Large intestine (tissue), 12 donors: ENCODE results near the gene CEACAM4. TPM values are rescaled to one million over a fixed set of nuclear protein-coding genes. Genes with fewer than 3 reads are reported as not detected.
A peak's percentile ranks its signal among the peaks of the same experiment; 100 is the strongest.
"Not testable (repeated sequence)": the region's sequence is repeated elsewhere in the genome, so short reads cannot be mapped to it uniquely, and the experiment has no call there.

ENCODE experiments used
- DNase-seq, 2 donors: peaks; one replicate each; pipeline versions ENCODE4 v3.0.0 to v3.0.0-alpha.2; 2013
- H3K27ac ChIP-seq: one replicate; pipeline ENCODE4 v1.5.1; 2013; ENCODE audit warnings: low read length
- H3K27me3 ChIP-seq: 2 replicates; pipeline ENCODE4 v1.6.1; 2013; ENCODE audit warnings: low read length; ENCODE audit not compliant: control insufficient read depth, insufficient read depth
- H3K36me3 ChIP-seq: 2 replicates; pipeline ENCODE4 v1.6.1; 2013; ENCODE audit warnings: low read length; ENCODE audit not compliant: control insufficient read depth, insufficient read depth
- H3K4me1 ChIP-seq: one replicate; pipeline ENCODE4 v1.6.1; 2013; ENCODE audit warnings: low read length; ENCODE audit not compliant: control insufficient read depth, insufficient read depth
- H3K4me3 ChIP-seq: one replicate; pipeline ENCODE4 v1.5.1; 2013; ENCODE audit warnings: low read length
- H3K9me3 ChIP-seq: one replicate; pipeline ENCODE4 v1.6.1; 2013; ENCODE audit warnings: mild to moderate bottlenecking, low read depth, low read length, moderate library complexity; ENCODE audit not compliant: control insufficient read depth
- WGBS: methylation state at CpG from one replicate; pipeline ENCODE4 v1.1.5; 2013; ENCODE audit warnings: low lambda C conversion rate; ENCODE audit not compliant: insufficient coverage; 5-methylcytosine and 5-hydroxymethylcytosine counted together
- long read RNA-seq, 11 donors: transcript quantifications; one replicate each; lab custom pipeline, GENCODE V29; 2026
- polyA plus RNA-seq: library from polyadenylated mRNA; unstranded; fragments of 120-200 nt; gene quantifications from one replicate; pipeline ENCODE4 v1.2.1, GENCODE V29; 2013

Gene CEACAM4
- 0.16 TPM for polyA plus RNA-seq
- long read RNA-seq, donor 1, result 0 reads
- long read RNA-seq, donor 2, result 0 reads
- long read RNA-seq, donor 3, result 0 reads
- long read RNA-seq, donor 4, result 0 reads
- long read RNA-seq, donor 5, result 0 reads
- long read RNA-seq, donor 6, result 0 reads
- long read RNA-seq, donor 7, result 0 reads
- long read RNA-seq, donor 8, result 0 reads
- long read RNA-seq, donor 9, result 0 reads
- long read RNA-seq, donor 10, result 0 reads
- long read RNA-seq, donor 11, result 0 reads

DNA sequence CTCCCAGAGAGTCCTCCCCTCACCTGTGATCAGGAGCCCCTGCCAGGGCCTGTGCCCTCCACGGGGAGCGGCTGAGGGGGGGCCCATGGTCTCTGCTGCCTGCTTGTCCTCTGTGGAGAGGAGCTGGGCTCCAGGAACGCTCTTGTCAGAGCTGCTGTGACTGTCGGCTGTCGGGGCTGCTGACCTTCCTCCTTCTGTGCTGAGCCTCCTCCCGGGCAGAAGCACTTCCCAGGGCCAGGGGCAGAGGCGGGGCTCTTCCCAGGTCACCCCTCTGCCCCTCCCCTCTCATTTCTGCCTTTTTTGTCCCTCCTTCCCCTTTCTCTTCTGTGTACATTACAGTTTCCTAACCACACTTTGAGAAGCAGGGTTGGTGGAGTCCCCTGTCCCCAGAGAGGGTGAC lies at the start of gene CEACAM4:
TSS of gene CEACAM4 (minus strand) at position 198 of the 400 bp plus-strand sequence. CDS start at position 87, 111 bp downstream.
- no peaks in the 10 kb centered on the region for H3K4me1 ChIP-seq
- DNase-seq, result no peak
- peaks cover 4% of the 10 kb centered on the region for H3K9me3 ChIP-seq
- H3K4me3 ChIP-seq, result no peak within 1 kb of the TSS
- no peak within 1 kb of the TSS for H3K27ac ChIP-seq
- H3K27me3 ChIP-seq, result no peaks in the 10 kb centered on the region
- WGBS, result no CpG with 5 or more reads among the region's 7 CpGs
- no peaks in the 10 kb centered on the region for H3K36me3 ChIP-seq

DNA sequence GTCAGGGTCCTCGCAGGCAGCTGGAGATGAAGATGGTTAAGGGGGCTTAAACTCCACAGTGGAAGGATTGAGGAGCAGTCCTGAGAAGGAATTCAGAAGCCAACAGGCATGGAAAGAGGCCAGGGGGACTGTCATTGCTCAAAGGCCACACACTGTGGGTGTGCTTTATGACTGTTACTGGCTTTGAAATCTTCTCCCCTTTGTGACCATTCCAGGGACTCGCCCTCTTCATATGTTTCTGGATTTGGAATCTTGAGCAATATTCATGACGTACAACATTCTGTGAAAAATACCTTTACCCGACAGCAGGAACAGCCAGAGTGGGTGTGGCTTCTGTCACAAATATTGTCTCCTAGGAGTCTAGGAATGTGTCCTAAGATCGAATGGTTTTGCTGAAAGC lies 44.6 kb upstream of the CEACAM4 start:
- WGBS, result 67% methylated on average over 1 of the region's 5 CpGs
- no peaks in the 10 kb centered on the region for H3K9me3 ChIP-seq
- no peaks in the 10 kb centered on the region for H3K4me1 ChIP-seq
- no peak for DNase-seq
- no peaks in the 10 kb centered on the region for H3K36me3 ChIP-seq
- H3K4me3 ChIP-seq, result no peak overlapping the region
- H3K27me3 ChIP-seq, result peaks cover 9% of the 10 kb centered on the region
- H3K27ac ChIP-seq, result no peak overlapping the region

DNA sequence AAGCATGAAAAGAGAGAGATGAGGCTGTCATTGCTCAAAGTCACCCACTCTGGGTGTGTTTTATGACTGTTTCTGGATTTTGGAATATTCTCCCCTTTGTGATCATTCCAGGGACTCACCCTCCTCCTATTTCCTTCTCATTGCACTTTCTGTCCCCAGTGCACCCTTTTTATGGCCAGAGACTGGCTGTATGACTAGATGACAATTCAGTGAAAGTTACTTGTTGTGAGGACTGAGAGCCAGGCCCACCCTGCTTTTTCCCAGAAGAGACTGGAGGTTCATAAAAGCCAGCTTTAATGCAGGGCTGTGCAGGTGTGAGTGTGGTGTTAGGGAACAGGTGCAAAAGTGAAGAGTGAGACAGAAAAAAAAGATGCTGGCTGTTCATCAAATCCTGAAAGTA lies 43.9 kb upstream of the CEACAM4 start:
- Histone ChIP-seq H3K4me1 (no peaks in the 10 kb centered on the region), H3K4me3 (no peak overlapping the region), H3K9me3 (peaks cover 6% of the 10 kb centered on the region), H3K27ac (no peak overlapping the region), H3K27me3 (peaks cover 9% of the 10 kb centered on the region), H3K36me3 (no peaks in the 10 kb centered on the region)
- DNase-seq, result no peak

DNA sequence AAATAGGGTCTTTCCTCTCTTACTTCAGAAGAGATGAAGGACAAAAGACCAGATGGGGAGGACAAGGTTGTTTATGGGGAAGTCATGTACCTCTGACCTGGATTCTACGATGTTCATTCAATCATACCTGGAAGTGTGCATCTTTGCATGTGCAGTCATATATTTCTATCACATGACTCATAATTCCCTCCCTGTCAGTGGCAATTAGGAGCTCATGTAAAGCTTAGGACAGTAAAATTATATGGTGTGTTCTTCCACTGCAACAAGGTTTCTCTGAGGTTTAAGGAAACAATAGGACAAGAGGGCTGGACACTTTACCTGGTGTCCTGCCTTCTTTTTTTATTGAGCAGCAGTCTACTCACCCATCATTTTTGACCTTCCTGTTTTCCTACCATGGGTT lies 41.4 kb upstream of the CEACAM4 start:
- Histone ChIP-seq H3K4me3 (no peak overlapping the region), H3K27ac (no peak overlapping the region), H3K9me3 (peaks cover 7% of the 10 kb centered on the region), H3K4me1 (no peaks in the 10 kb centered on the region), H3K36me3 (no peaks in the 10 kb centered on the region), H3K27me3 (peaks cover 5% of the 10 kb centered on the region)
- no peak for DNase-seq
- WGBS, result 60% methylated on average over 1 of the region's 1 CpG

DNA sequence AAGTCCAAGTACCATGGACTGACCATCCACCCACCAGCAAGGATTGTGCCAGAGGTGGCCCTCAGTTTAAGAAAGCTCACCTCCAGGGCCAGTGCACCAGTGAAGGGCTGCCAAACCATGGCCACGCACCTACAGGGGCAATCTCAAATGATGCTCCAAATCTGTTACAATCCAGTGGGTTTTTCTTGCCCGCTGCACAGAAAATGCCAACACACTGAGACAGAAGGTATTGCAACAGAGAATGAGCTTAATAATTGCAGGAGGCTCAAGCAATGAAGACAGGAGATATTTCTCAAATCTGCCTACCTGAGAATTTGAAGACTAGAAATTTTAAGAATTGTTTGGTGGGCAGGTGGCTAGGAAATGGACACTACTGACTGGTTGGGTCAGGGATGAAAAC lies 39.2 kb upstream of the CEACAM4 start:
- H3K9me3 ChIP-seq, result peaks cover 7% of the 10 kb centered on the region
- H3K4me1 ChIP-seq, result no peaks in the 10 kb centered on the region
- H3K4me3 ChIP-seq, result no peak overlapping the region
- H3K27ac ChIP-seq, result no peak overlapping the region
- peaks cover 4% of the 10 kb centered on the region for H3K27me3 ChIP-seq
- WGBS, result no CpG with 5 or more reads among the region's 2 CpGs
- no peak for DNase-seq
- H3K36me3 ChIP-seq, result no peaks in the 10 kb centered on the region

DNA sequence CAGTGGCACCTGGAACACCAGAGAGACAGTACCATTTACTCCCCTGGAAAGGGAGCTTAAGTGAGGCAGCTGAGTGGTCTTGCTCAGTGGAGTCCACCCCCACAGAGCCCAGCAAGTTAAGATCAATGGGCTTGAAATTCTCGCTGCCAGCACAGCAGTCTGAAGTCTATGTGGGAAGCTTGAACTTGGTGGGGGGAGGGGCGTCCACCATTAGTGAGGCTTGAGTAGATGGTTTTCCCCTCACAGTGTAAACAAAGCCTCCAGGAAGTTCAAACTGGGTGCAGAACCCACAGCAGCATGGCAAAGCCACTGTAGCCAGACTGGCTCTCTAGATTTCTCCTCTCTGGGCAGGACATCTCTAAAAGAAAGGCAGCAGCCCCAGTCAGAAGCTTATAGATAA lies 30.3 kb upstream of the CEACAM4 start:
- no CpG with 5 or more reads among the region's 2 CpGs for WGBS
- Histone ChIP-seq H3K4me3 (no peak overlapping the region), H3K4me1 (no peaks in the 10 kb centered on the region), H3K36me3 (no peaks in the 10 kb centered on the region), H3K9me3 (no peaks in the 10 kb centered on the region), H3K27ac (no peak overlapping the region), H3K27me3 (peaks cover 8% of the 10 kb centered on the region)
- no peak for DNase-seq

DNA sequence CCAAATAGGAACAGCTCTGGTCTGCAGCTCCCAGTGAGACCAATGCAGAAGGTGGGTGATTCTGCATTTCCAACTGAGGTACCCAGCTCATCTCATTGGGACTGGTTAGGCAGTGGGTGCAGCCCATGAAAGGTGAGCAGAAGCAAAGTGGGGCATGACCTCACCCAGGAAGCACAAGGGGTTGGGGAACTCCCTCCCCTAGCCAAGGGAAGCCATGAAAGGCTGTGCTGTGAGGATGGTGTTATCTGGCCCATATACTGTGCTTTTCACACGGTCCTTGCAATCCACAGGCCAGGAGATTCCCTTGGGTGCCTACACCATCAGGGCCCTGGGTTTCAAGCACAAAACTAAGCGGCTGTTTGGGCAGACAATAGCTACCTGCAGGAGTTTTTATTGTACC lies 29.9 kb upstream of the CEACAM4 start:
- not testable (repeated sequence) for DNase-seq, H3K27me3 ChIP-seq, H3K4me1 ChIP-seq, H3K27ac ChIP-seq, H3K4me3 ChIP-seq, H3K36me3 ChIP-seq, H3K9me3 ChIP-seq
- no CpG with 5 or more reads among the region's 2 CpGs for WGBS

DNA sequence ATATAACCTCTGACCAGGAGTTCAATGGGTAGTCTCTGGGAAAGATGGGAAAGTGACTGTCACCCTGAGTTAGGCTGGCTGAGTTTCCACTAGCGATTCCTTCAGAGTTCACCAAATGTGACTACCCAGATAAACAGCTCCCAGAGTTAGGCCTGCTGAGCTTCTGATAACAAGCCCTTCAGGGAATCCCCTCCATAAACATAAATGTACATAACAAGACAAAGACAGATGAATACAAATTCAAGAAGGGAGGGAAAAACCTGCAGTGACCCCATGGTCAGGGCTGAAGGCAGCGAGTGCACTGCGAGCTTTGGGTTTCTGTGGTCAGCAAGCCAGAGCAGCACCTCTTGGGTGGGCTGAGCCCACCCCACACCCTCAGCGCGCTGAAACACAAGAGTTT lies 25.4 kb upstream of the CEACAM4 start:
- no peak for DNase-seq
- Histone ChIP-seq H3K4me3 (no peak overlapping the region), H3K4me1 (no peaks in the 10 kb centered on the region), H3K9me3 (no peaks in the 10 kb centered on the region), H3K36me3 (no peaks in the 10 kb centered on the region), H3K27me3 (peaks cover 24% of the 10 kb centered on the region), H3K27ac (no peak overlapping the region)
- no CpG with 5 or more reads among the region's 5 CpGs for WGBS

DNA sequence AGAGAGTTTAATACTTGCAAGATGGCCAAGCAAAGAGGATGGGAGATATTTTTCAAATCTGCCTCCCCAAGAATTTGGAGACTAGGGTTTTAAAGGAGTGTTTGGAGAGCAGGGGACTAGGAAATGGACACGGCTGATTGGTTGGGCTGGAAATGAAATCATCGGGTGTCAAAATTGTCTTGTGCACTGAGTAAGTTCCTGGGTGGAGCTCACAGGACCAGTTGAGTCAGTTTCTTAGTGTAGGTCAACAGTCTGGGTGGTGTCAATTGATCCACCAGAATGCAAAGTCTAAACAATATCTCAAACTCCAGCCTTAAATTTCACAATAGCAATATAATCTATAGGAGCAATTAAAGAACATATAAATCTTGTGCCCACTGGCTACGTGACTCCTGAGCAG lies 23.0 kb upstream of the CEACAM4 start:
- Histone ChIP-seq H3K9me3 (no peaks in the 10 kb centered on the region), H3K27me3 (peaks cover 22% of the 10 kb centered on the region), H3K27ac (no peak overlapping the region), H3K4me3 (no peak overlapping the region), H3K36me3 (no peaks in the 10 kb centered on the region), H3K4me1 (no peaks in the 10 kb centered on the region)
- DNase-seq, result no peak
- 50% methylated on average over 1 of the region's 3 CpGs for WGBS

DNA sequence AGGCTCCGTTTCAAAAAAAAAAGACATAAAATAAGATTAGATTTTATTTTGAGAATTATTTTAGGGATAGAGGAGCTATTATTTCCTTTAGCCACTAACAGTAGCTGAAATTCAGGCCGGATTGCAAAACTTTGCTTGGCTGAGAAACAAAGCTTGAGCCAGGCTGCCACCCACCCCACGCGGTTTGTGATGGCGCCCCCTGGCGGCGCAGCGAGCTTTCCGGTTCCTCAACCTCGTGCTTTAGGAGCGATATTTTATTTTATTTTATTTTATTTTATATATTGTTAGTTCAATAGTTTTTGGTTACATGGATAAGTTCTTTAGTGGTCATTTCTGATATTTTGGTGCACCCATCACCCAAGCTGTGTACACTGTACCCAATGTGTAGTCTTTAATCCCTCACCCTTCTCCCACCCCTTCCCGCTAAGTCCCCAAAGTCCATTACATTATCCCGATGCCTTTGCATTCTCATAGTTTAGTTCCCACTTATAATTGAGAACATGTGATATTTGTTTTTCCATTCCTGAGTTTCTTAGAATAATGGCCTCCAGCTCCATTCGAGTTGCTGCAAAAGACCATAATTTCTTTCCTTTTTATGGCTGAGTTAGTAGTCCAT lies 19.8 kb upstream of the CEACAM4 start:
- Histone ChIP-seq H3K9me3 (no peaks in the 10 kb centered on the region), H3K36me3 (no peaks in the 10 kb centered on the region), H3K4me3 (no peak overlapping the region), H3K27me3 (peaks cover 19% of the 10 kb centered on the region), H3K27ac (no peak overlapping the region), H3K4me1 (no peaks in the 10 kb centered on the region)
- no peak for DNase-seq
- 60% methylated on average over 1 of the region's 14 CpGs for WGBS

DNA sequence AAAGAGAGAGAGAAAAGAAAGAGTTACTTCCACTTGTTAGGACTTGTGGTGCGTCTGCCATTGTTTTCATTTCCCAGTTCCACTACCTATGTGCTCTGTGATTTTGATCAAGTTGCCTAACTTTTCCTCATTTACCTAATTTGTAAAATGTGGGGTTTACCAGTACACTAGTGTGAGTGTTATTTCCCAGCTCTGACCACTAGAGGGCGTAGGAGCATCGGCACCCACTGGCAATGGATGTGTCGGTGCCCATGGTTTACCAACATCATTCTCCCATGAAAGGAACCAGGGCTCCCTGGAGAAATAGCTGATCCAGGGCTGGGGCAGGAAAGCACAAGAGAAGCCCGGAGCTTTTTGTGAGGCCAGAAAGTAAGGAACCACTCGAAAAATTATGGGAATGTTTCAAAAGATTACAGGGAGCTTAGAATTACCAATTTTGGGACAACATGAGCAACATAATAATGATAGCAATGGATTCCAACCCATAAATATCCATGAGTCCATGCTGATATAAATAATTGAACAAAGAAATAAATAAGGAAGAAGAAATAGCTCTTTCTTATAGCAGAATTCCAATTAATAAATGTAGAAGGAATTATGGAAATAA lies 15.1 kb upstream of the CEACAM4 start:
- 20% methylated on average over 1 of the region's 6 CpGs for whole genome bisulfite sequencing
- Histone ChIP-seq H3K4me1 (no peaks in the 10 kb centered on the region), H3K36me3 (no peaks in the 10 kb centered on the region), H3K27ac (no peak overlapping the region), H3K4me3 (no peak overlapping the region), H3K9me3 (no peaks in the 10 kb centered on the region), H3K27me3 (peaks cover 8% of the 10 kb centered on the region)
- peak; percentile 9 to 16 for DNase-seq
